NK-92 (cell line): ENCODE data around the gene SYVN1.
"Not testable (repeated sequence)": the region's sequence is repeated elsewhere in the genome, so short reads cannot be mapped to it uniquely, and the experiment has no call there.

Experiments
- DNase-seq: peaks from one replicate; lab custom pipeline; 2025; ENCODE audit not compliant: unreplicated experiment; lab: John Stamatoyannopoulos, UW

SYVN1 gene

DNA sequence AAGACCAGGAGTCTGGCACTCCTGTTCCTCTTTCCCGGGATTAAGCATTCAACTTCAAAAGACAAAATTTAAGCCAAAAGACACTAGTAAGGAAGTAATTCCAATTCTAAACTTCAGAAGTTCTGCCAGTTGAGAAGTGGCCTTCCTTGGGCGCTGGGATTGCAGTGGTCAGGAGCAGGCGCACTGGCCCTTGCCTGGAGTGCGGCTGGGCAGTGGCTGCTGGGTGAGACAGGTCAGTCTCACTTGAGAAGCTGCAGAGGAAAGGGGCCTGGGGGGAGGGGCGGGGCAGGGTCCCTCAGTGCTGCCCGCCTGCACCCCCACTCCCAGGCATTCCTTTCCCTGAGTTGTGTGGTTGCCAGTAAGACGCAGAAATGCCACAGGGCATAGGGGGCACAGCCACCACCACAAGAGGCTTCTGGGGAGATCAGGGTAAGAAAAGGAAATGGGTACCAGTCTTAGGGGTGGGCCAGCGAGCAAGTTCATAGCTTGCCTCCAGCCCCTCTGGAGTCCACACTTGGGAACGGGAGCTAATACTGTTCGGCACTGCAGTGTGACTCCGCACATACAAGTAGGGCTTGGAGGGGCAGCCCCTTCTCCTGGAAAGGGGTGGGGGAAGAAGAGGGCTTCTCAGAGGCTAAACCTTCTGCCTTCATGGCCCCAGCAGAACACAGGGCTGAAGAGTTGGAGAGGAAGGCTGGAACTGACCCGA lies 6.7 kb downstream of the SYVN1 start:
- no peak for DNase-seq

DNA sequence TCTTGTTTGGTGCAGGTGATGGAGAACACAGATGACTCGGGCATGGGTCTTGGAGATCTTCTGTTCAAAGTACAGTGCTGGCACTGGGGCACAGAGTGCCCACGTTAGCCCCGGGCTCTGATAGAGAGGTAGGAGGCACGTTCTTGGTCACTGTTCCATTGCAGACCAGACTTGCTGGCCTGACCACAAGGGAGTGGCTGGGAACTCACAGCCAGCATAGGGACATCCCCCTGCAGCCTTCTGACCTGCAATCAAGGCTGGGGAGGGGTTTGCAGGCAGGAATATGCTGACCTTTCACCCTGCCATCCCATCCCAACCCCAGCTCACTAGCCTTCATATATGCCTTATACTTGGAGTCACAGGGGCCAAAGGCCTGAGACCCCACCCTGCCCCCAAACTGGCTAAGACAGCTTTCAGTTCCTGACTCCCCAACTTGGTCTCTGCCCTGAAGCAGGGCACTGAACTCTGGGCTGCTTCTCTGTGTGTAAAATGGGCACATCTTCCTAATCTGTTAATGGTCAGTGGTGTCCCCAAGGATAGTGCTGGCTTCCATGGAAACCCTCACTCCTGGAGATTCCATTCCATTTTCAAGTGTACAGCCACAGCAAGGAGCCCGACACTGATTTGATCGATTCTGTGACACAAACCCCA lies 7.6 kb downstream of the SYVN1 start:
- no peak for DNase-seq

DNA sequence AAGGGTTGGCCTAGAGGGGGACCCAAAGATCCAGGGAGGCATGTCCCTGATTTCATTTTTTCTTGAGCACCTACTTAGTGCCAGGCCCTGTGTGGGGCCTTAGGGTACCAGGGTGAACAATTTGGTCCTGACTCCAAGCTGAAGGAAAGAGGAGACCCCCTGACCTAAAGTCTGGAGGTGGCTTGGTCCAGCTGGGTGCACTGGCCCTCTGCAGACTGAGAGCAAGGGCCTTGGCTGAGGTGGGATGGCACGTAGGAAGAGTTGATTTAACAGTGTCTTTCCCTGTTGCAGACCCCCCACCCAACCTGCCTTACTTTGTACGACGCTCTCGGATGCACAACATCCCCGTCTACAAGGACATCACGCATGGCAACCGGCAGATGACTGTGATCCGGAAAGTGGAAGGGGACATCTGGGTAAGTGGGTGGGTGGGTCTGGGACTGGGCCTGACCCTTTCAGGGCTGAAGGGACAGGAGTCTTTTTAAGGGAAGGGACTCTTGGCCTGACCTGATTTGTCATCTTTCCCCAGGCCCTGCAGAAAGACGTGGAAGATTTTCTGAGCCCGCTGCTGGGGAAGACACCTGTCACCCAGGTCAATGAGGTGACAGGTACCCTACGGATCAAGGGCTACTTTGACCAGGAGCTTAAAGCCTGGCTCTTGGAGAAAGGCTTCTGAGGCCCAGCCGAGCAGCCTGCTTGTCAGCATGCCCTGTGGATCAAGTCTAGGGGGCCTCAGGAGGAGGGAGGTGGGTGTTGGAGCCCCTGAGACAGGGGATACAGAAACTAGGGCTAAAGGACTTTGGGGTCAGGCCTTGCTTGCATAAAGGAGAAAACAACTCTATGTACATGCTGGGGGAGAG lies 8.9 kb downstream of the SYVN1 start:
- no peak for DNase-seq

DNA sequence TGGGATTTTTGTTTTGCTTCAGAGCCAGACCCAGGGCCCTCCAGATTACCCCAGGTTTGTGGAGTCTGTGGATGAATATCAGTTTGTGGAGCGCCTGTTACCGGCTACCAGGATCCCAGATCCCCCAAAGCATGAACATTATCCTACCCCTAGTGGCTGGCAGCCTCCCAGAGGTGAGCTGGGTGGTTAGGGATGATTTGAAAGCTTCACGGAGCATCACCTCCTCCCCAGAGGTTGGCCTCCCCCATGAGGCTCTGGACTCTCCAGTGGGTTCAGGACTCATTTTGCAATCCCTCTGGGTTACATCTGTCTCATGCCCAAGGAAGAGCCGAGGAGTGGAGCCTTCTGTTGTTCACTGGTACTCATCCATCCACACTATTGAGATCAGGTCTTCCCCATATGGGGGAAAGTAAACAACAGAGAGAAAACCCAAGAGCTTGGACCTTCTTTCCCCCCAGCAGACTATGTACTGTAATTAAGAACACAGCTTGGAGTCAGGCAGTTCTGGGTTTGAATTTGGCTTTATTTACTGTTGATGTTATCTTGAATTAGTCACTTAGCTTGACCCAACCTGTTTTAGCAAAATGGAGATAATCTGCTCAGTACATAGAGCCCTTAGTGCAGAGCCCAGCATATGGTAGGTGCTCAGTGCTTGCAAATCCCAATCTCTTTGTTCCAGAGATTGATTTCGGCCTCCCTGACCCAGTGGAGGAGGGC lies 9.7 kb downstream of the SYVN1 start:
- DNase-seq: no peak

DNA sequence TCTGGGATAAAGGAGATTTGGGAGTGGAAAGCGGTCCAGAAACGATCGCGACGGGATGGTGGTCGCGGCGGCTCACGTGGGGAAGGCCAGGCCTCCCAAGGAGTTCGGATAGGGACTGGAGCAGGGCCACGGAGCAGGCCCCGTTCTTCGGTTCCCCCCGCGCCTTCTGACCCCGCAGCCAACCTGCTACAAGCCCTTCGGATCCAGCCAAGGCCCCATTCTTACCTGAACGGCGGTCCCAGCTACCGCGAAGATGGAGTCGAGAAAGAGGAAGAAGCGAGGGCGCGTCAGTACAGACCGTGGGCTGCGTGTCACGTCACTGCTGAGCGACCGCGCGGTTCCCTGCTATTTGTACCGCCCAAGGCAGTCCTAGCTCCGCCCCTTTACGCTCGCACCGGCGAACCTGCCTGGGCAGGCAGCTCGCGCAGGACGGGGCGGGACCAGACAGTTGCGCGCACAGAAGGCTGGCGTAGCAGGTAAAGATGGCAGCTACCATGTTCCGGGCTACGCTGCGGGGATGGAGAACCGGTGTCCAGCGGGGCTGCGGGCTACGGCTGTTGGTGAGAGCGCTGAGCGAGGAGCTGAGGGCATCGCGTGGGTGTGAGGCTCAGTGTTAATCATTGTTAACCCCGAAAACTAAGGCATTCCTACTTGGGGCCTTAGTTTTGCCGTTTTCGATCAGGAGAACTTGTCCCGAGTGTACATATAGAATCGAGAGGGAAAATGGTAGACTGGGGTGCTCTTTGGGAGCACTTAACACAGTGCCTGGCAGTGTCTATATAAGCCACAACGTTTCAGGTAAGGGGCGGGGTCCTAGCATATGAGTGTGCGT lies 12.2 kb downstream of the SYVN1 start, which contains the start of the genes FAU and MRPL49:
Gene FAU (minus strand): TSS at position 270 of the 832 bp plus-strand sequence. CDS start 321 bp downstream, outside the sequence.
Gene MRPL49 (plus strand): TSS at position 457 of the 832 bp plus-strand sequence. CDS start 26 bp downstream, at position 483.
- DNase-seq: peak; percentile 89

DNA sequence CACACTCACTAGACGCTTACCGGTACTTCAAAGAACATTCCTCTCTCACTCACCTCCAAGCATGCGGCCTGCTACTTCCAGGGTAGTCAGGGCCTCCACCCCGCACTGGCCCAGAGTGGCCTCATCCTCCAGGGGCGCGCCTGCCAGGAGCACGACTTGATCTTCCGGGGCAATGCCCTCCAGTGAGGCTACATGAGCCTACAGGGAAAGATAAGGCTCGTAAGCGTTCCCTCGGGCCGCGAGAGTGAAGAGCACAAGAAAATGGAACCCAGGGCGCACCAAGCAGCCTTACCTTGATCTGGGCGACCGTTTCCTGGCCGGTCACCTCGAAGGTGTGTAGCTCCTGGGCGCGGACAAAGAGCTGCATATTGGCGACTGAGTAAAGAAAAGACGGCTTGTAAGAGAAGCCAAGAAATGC lies 12.9 kb downstream of the SYVN1 start:
- no peak for DNase-seq

DNA sequence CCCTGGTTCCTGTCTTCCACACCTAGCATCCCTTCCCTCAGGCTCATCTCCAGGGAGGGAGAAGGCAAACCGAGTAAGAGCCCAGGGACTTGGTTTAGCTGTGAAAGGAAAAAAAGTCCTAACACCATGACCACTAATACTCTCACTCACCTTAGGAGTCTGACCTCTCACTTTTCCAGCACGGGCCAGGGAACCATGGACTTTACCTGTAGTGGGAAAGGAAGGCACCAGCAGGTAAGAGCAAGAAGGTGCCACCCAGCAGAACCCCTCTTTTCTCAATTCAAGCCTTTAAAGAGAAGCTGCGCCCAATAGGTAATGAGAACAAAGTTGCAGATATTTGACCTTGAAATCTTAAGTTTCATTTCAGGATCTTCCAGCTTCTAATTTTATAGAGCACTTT lies 13.5 kb downstream of the SYVN1 start:
- no peak for DNase-seq

DNA sequence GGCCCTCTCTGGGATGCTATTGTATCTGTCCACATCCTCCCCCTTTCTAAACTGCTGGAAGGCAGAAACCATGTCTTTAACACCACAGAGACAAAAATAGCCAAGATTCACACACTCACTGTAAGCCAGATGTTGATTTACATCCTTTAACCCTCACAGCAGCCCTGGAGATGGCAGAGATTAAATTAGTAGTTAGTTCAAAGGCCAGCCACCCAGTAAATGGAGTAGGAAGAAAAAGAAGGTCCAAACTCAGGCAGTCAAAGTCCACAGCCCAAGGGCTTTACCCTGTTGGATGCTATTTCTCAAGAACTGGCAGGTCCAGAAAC lies 14.7 kb downstream of the SYVN1 start:
- no peak for DNase-seq

DNA sequence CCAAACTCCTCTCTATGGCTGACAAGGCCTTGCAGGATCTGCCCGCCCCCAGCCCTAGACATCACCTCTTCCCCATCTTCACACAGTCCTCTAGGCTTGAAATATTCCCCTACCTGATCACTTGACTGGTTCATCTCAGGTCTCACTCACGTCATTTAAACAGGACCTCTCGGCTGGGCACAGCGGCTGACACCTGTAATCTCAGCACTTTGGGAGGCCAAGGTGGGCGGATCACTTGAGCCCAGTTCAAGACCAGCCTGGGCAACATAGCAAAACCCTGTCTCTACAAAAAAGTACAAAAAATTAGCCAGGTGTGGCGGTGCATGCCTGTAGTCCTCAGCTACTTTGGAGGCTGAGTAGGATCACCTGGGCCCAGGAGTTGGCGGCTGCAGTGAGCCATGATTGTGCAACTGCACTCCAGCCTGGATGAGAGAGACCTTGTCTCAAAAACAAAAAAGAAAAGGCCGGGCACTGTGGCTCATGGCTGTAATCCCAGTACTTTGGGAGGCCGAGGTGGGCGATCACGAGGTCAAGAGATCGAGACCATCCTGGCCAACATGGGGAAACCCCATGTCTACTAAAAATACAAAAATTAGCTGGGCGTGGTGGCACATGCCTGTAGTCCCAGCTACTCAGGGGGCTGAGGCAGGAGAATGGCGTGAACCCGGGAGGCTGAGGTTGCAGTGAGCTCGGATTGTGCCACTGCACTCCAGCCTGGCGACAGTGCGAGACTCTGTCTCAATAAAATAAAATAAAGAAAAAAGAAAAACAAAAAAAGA lies 15.2 kb downstream of the SYVN1 start:
- not testable (repeated sequence) for DNase-seq

DNA sequence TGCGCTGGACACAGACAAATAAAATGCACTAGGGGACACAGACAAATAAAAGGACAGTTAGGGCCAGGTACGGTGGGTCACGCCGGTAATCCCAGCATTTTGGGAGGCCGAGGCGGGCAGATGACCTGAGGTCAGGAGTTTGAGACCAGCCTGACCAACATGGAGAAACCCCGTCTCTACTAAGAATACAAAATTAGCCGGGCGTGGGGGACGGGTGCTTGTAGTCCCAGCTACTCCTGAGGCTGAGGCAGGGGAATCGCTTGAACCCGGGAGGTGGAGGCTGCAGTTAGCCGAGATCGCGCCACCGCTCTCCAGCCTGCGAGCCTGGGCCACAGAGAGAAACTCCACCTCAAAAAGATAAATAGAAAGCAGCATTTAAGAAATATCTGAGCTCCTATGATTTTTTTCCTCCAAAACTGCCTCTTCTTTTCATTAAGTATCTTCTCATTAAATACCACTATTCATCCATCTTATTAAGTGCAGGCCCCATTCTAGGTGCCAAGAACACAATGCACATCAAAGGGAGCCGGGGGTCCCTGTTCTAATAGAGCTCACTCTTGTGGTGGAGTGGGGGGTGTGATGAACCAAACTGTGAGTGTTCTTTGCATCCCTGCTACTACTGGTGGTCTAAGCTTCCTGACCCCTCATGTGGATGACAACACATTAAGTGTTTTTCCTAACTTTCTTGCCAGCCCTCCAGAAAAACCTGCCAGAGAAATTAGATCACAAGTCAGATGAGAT lies 16.1 kb downstream of the SYVN1 start:
- DNase-seq: no peak

DNA sequence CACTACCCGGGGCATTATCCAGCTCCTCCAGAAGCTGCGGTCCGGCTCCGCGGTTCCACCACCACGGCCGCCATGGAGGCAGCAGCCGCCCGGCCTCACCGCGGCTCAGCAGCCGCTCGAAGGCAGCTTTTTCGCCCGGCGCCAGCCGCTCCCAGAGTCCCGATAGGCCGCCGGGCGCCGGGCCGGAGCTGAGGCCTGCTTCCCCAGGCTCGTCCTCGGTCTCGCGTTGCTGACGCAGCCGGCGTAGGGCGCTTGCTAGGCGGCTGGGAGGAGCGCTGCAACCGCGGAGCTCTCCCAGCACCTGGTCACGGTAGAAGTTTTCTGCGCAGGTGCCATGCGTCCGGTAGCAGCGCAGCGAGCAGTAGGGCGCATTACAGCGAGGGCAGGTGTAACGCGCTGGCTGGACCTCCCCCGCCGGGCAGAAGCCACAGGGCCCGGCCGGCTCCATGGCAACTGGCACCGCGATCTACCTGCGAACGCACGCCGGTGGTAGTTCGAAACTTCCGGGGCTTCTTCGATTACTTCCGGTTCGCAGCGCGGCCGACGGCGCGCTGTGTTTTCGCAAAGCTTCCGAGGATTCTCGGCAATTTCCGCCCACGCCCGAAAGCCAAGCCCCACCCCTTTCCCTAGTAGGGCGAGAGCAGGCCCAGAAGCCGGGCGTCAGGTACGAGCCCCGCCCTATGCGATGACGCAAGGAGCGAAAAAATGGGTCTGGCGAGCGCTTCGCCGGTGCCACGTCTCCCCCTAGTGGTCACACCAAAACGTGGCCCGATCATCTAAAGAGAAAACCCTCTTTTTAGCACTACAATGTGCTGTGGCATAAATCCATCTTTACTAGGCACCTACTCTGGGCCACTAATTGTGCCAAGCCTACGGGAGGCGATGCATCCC lies 16.9 kb downstream of the SYVN1 start, which contains the start of gene ZNHIT2:
Gene ZNHIT2 (minus strand): TSS at position 496 of the 891 bp plus-strand sequence. CDS start 48 bp downstream, at position 448.
- peak; percentile 96 for DNase-seq

DNA sequence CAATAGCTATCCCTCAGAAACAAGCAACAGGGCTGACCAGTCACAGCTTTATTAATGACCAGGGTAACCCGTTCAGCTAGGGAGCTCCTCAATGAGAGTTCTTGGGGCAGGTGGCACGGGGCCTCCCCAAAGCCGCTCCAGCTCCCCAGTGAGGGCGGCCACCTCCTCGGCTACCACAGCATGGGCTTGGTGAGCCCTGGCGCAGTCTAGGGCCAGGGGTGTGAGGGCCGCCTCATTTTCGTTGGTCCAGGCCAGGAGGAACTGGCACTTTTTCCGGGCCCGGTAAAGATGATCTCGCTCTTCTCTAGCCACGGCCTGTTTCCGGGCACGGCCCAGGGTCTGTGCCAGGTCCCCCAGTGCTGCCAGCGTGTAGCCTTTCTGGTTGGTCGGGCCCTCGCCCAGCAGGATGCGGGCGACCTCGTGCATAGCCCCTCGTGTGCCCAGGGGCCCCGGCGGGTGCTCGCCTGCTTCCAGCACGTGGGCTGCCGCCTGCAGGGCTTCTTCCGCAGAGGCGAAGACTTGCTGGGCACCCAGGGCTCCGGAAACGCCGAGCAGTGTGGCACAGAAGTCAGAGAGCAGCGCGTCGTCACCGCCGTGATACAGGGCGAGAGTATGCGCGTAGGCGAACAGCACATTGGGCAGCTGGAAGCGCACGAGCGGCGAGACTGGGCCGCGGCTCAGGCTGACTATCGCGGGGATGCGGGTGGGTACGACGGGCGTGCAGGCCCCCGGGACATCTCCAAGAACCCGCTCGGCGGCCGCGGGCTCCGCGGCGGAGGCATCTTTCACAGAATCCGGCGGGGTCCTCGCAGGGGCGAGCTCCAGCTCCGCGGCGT lies 17.7 kb downstream of the SYVN1 start:
- DNase-seq: no peak

DNA sequence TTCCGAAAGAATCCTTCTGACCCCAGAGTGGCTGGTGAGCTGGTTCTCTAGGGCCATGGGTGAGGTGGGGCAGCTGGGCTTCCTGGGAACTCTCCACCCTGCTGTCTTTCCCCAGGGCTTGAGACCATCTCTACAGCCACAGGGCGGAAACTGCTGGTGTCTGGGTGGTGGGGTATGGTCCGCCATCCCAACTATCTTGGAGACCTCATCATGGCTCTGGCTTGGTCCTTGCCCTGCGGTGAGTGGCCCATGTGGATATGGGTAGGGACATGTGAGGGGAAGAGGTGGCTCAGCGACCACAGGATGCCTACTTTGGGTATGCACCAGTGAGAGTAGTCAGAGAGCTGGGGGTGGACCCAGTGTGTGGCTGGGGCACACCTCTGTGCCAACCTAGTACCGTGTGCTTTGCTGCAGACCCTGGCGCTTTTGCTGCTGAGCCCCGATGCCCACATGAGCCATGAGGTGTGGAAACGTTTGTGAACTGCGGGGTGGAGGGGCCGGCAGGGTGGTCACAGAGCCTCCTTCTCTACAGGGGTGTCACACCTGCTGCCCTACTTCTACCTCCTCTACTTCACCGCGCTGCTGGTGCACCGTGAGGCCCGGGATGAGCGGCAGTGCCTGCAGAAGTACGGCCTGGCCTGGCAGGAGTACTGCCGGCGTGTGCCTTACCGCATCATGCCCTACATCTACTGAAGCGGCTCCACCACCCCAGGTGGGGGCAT lies 18.8 kb downstream of the SYVN1 start:
- DNase-seq: no peak

DNA sequence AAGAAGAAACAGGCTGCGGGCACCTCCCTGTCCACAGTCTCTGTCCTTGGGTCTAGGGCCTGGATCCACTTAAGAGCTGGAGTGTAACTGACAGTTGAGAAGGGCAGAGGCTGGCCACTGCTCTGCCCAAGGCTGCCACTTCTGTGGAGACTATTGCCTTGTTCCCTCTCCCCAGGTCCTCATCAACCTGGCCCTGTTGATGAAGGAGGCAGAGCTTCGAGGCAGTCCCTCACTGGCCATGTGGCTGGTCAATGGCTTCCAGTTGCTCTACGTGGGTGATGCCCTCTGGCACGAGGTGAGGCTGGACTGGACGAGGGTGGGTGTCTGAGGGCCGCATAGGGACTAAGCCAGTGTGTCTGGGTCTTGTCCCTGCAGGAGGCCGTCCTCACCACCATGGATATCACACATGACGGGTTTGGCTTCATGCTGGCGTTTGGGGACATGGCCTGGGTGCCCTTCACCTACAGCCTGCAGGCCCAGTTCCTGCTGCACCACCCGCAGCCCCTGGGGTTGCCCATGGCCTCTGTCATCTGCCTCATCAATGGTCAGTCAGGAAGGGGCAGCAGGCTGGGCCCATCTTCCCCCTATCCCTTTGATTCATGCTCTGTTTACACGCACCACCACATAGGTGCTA lies 19.7 kb downstream of the SYVN1 start:
- DNase-seq: no peak

DNA sequence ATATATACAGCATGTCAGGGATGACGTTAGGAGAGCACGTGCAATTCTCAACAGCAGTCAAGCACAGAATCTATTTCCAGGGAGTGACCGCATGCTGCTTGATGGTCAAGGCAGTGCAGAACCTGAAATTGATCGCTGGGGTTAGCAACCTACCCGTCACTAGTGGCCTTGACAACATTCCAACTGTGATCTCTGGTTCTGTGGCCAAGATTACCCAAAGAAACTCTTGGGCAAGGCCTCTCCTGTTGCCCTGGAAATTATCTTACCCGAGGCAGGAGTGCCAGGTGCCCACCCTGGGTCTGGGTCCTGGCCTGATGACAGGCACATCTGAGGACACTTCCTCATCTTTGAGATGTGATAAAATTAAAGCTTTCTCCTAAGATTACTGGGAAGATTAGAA lies 20.5 kb downstream of the SYVN1 start:
- no peak for DNase-seq

DNA sequence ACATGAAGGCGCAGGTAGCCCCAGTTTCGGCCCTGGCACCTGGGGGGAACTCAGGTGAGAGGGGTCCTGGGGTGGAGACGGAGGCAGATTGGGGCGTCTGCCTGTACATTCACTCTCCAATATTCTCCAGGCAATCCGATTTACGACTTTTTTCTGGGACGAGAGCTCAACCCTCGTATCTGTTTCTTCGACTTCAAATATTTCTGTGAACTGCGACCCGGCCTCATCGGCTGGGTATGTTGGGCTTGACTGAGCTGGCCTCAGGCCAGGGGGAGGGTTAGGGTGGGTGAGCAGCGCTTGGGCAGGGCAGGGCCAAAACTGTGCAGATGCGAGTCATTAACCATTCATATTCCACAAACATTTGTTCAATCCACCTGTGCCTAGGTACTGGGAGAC lies 21.0 kb downstream of the SYVN1 start:
- no peak for DNase-seq
